Medulla oblongata (tissue), 1 donor: Measurements from ENCODE around the gene TDRD3.

Experiments
- DNase-seq: peaks from one replicate; pipeline ENCODE4 v3.0.0-alpha.2; 2015; ENCODE audit errors: extremely low spot score

Gene TDRD3

GRCh38 chr13:60454425-60454824, 57.4 kb downstream of the TDRD3 start:
- DNase-seq = no peak

- no peak for DNase-seq
Observed at GRCh38 chr13:60463787-60464186, 66.8 kb downstream of the TDRD3 start.

GRCh38 chr13:60467098-60467497, 70.1 kb downstream of the TDRD3 start:
- no peak for DNase-seq

GRCh38 chr13:60479273-60479672, 82.3 kb downstream of the TDRD3 start:
- DNase-seq = no peak

GRCh38 chr13:60482012-60482411, 85.0 kb downstream of the TDRD3 start:
- DNase-seq = no peak

- no peak for DNase-seq
Observed at GRCh38 chr13:60484865-60485264, 87.8 kb downstream of the TDRD3 start.

- no peak for DNase-seq
Observed at GRCh38 chr13:60491531-60491930, 94.5 kb downstream of the TDRD3 start.

GRCh38 chr13:60492187-60492586, 95.2 kb downstream of the TDRD3 start:
- DNase-seq = no peak

- DNase-seq = no peak
Observed at GRCh38 chr13:60494296-60494695, 97.3 kb downstream of the TDRD3 start.

- DNase-seq = no peak
Observed at GRCh38 chr13:60501236-60501635, 104.2 kb downstream of the TDRD3 start.

- DNase-seq = no peak
Observed at GRCh38 chr13:60509601-60510386, 112.8 kb downstream of the TDRD3 start.

- DNase-seq = no peak
Observed at GRCh38 chr13:60511637-60512036, 114.6 kb downstream of the TDRD3 start.

- no peak for DNase-seq
Observed at GRCh38 chr13:60514891-60515290, 117.9 kb downstream of the TDRD3 start.

- DNase-seq = no peak
Observed at GRCh38 chr13:60519496-60519895, 122.5 kb downstream of the TDRD3 start.

- DNase-seq = no peak
Observed at GRCh38 chr13:60520902-60521569, 124.0 kb downstream of the TDRD3 start.

- no peak for DNase-seq
Observed at GRCh38 chr13:60538566-60538965, 141.5 kb downstream of the TDRD3 start.

- DNase-seq = no peak
Observed at GRCh38 chr13:60540276-60540675, 143.3 kb downstream of the TDRD3 start.

GRCh38 chr13:60562096-60562780, 165.2 kb downstream of the TDRD3 start:
- no peak for DNase-seq

GRCh38 chr13:60571571-60571970, 174.6 kb downstream of the TDRD3 start:
- DNase-seq = no peak

GRCh38 chr13:60572003-60572798, 175.2 kb downstream of the TDRD3 start:
- DNase-seq = no peak

GRCh38 chr13:60572855-60573254, 175.8 kb downstream of the TDRD3 start:
- no peak for DNase-seq

GRCh38 chr13:60574735-60575134, 177.7 kb downstream of the TDRD3 start:
- DNase-seq = no peak
